HG03469 (cell line): Measurements from ENCODE around the gene SOX12.
"Not testable (repeated sequence)": the region's sequence is repeated elsewhere in the genome, so short reads cannot be mapped to it uniquely, and the experiment has no call there.

Experiments used
- ATAC-seq: cut with Tn5 transposase; IDR thresholded peaks from one replicate; pipeline ENCODE4 v1.9.1; 2021; ENCODE audit warnings: mild to moderate bottlenecking, moderate library complexity, moderate number of reproducible peaks; ENCODE audit not compliant: unreplicated experiment

The SOX12 gene

DNA sequence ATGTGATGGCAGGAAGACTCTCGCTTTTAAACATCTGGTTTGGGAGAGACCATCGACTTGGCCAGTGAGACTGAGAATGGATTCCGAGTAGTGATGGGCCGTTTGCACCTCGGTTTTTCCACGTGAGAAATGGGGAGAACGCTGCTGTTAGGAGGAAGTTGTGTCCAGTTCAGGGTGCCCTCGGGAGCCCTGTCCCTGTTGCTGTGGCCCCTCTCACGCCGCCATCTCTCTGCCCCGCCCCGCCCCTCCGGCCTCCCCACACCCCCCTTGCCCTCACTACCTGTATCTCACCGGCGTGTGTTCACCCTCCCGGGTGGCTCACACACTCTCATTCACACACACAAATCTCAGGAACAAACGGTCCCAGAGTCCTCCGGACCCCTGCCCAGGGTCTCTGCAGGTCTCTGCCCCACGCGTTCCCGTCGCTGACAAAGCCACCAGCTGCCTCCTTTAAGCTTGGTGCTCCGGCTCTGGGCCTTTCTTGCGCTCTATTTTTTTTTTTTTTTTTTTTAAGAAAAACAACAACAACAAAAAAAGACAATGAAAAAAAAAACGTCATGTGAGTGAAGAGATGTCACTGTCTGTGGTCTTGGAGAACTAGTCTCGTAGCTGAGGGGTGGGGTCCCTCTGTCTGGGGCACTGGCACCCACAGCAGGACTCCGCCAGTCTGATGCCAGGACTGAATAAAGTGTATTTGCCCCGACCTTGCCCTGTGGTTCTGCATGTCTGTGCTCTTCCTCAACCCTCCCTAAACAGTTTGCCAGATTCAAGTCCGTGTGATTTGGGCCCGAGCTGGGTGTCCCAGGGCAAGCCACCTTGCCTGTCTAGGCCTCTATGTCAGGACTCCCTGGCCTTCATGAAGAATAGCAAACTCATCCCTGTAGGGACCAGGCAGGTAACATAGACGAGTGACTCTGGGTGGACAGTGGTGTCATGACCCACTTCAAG, 2.9 kb downstream of the SOX12 start:
- ATAC-seq = no peak

GRCh38 chr20:328975-329695, 3.8 kb downstream of the SOX12 start:
- ATAC-seq = no peak

GRCh38 chr20:329851-330232, 4.5 kb downstream of the SOX12 start:
- no peak for ATAC-seq

DNA sequence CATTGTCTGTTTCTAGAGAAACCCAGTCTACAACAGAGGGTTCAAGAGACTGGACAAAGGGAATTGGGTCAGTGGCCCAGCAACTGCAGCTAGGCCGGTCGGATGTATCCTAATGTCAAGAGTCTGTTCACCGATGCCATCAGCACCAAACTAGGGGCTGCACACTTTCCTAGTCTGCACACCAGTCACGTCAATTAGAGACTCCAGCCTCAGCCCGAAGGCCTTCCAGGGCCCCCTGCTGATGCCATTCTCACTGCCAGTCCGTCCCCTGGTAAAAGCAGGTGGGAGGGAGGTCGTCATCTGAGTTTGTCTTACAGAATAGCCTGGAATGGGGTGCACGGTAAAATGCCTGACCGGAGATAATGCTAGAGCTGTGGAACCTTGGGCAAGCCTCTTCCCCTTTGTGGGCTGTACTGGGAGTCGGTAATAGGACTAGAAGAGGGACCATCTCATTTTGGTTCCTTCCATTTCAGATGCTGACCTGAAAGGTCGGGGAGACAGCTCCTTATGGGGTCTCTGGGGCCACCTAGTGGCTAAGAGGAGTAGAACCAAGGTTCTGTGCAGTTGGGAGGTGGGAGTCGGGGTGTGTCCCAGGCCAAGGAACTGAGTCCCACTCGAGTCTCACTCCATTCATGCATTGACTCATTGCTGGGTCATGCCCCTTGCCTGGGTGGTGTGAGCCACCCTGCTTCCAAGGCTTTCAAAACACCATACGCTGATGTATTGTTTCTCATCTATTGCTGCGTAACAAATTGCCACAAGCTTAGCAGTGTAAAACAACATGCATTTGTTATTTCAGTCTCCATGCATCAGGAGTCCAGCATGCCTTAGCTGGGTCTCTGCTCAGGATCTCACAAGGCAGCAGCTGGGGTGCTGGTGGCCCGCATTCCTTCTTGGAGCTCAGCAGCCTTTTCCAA, 5.1 kb downstream of the SOX12 start:
- ATAC-seq = peak; percentile 31

GRCh38 chr20:334578-334977, 9.2 kb downstream of the SOX12 start:
- no peak for ATAC-seq

DNA sequence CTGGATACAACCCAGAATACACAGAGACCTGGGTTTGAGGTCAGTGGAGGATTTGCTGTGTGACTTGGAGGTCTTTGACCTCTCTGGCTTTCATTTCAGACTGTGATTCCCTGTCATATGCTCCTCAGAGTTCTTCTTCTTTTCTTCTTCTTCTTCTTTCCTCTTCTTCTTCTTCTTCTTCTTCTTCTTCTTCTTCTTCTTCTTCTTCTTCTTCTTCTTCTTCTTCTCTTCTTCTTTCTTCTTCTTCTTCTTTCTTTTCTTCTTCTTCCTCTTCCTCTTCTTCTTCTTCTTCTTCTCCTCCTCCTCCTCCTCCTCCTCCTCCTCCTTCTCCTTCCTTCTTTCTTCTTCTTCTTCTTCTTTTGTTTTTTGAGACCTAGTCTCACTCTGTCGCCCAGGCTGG, 10.7 kb downstream of the SOX12 start:
- not testable (repeated sequence) for ATAC-seq

DNA sequence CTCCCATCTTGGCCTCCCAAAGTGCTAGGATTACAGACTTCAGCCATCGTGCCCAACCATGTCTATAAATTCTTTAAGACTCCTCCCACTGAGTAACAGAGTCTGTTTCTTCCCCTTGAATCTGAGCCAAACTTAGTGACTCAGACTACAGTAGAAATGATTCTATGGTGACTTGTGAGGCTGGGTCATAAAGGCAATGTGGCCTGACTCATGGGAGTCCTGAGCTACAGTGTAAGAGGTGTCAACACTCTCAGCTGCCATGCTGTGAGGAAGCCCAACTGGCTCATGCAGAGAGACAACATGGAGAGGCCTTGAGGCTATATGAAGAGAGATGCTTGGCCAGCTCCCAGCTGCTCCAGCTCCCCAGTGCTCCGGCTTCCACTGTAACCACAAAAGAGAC, 16.3 kb downstream of the SOX12 start:
- no peak for ATAC-seq

GRCh38 chr20:343107-343506, 17.8 kb downstream of the SOX12 start:
- ATAC-seq = no peak

- ATAC-seq = no peak
Observed at GRCh38 chr20:346033-346639, 20.8 kb downstream of the SOX12 start.

- ATAC-seq = no peak
Observed at GRCh38 chr20:346640-347316, 21.4 kb downstream of the SOX12 start, which contains the start of gene NRSN2. Gene NRSN2 (plus strand): TSS chr20:347111. CDS start chr20:349644, 2,533 bp downstream.

- no peak for ATAC-seq
Observed at GRCh38 chr20:347317-347639, 21.9 kb downstream of the SOX12 start.

DNA sequence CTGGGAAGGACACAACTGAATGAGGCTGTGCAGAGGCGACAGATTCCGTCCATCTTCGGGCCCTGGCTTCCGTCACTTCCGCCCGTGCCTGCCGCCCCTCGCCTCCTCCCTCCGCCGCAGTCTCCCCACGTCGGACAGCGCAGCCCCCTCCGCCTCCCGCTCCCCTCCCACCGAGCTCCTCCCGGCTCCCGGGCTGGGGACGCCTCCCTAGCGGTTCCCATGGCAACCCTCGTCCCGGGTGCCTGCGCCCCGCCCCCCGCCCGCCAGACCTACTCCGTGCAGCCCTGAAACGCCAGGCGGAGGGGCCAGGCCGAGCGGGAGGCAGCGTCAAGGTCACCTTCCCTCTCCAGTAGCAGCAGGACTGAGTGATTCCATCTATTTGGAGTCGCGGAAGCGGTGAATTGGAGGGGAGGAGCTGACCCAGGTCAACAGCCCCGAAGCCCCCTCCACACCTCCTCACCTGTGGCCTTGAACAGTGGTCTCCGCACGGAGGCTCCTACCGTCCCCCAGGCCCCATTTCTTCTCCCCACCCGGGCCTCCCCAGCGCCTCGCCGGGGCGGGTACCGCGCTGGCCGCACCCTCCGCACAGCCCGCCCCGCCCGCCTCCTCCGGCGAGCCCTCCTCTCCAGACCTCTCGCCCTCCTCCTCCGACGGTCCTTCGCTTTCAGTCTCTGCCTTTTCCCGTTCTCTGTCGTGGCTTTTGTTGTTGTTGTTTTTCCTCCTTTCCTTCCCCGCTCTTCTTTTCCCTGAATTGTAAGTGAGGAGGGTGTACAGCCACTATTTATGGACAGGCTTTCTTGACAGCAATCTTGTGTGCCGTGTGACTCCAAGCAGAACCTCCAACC, 22.5 kb downstream of the SOX12 start:
- peak; percentile 46 for ATAC-seq

DNA sequence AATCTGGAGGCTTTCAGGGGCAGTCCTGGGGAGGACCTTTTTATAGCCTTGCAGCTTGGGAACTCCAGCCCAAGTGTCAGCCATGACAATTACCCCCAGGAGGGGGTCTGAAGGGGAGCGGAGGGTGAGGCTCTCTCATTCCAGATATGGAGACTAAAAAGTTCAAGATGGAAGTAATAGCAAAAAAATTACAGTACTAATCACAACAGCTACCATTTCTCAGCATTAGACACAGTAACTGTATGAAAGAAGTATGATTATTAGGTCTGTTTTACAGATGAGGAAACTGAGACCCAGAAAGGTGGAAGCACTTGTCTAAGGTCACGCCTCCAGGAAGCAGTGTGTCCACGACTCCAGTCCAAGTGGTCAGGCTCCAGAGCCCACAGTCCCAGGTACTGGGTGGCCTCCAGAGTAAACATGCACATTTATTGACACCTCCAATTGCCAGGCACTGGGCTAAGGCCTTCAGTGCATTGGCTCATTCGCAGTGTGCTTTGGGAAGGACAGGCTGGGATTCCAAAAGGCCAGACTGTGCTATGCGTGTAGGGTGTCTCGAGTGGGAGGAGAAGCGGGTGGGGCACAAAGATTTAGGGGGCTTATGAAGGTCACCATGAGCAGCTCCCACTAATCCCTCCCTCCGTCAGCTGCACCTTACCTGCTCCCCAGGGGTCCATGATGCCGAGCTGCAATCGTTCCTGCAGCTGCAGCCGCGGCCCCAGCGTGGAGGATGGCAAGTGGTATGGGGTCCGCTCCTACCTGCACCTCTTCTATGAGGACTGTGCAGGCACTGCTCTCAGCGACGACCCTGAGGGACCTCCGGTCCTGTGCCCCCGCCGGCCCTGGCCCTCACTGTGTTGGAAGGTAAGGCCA, 23.9 kb downstream of the SOX12 start:
- no peak for ATAC-seq

GRCh38 chr20:353166-353565, 27.8 kb downstream of the SOX12 start:
- no peak for ATAC-seq

DNA sequence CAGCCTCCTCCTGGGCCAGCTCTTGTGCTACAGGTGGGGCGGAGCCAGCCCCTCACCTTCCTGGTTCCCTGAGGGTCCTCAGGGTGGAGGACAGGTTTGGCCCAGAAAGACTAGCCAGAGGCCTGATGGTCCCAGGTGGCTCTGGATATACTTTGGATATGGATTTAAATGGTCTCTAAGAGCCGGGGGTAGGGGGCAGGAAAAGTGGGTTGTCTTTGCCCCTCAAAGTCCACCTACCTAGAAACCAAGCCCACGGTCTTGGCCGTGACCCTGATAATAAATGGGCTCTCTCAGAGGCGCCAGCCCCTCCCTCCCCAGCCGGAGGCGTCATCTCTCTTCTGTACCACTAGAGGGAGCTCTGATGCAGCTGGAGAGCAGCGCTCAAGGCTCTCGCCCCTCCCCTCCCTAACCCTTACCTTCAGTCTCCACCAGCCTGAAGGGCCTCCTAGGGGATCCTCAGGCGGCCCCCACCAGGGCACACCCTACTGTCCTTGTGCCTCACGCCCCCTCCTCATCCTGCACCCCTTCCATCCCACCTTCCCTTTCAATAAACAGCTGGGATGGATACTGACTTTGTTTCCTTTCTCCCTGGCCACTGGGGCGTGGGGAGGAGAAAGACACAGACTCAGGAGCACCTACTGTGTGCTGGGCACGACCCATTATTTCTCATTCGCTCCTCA, 29.1 kb downstream of the SOX12 start:
- no peak for ATAC-seq

- ATAC-seq = not testable (repeated sequence)
Observed at GRCh38 chr20:356154-356553, 30.8 kb downstream of the SOX12 start.

DNA sequence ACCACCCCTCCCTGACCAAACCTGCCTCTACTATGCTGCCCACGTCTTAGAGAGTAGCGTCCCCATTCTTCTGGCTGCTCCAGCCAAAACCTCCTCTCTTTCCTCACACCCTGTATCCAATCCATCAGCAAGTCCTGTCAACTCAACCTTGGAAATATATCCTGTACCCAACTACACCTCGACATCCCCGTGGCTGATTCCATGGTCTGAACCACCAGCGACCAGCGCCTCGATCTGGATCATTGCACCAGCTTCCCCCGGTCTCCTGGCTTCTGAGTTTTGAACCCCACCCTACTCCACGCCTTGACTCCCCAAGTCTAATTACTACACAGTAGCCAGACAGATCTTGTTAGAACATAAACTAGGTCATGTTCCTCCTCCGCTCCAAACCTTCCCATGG, 31.4 kb downstream of the SOX12 start:
- no peak for ATAC-seq
